HG03103 (cell line): Measurements from ENCODE around the gene APPBP2.
"Not testable (repeated sequence)": the region's sequence is repeated elsewhere in the genome, so short reads cannot be mapped to it uniquely, and the experiment has no call there.

ENCODE experiments used
- ATAC-seq: cut with Tn5 transposase; IDR thresholded peaks from one replicate; pipeline ENCODE4 v1.9.1; 2021; ENCODE audit warnings: low read depth; ENCODE audit not compliant: unreplicated experiment

APPBP2 gene

DNA sequence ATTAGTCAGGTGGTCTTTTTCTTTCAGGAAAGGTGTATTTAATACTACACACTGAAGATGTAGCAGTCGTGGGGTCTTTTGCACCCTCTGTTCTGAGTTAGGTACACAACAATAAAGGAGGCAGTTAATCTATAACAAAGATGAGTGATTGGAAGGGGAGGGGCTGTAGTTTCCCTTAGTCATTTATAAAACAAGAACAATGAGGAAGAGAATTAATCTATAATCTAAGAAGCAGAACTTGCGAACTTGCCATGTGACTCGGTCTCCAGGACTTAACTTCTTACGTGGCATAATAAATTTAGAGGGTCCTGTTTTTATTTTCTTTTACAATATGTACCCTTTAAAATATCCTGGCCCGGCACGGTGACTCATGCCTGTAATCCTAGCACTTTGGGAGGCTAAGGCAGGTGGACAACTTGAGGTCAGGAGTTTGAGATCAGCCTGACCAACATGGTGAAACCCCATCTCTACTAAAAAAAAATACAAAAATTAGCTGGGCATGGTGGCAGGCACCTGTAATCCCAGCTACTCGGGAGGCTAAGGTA lies 8.6 kb upstream of the APPBP2 start:
- no peak for ATAC-seq

- no peak for ATAC-seq
Measured at GRCh38 chr17:60534010-60534555, 8.0 kb upstream of the APPBP2 start.

GRCh38 chr17:60529806-60530205 lies 3.8 kb upstream of the APPBP2 start:
- no peak for ATAC-seq

- no peak for ATAC-seq
Measured at GRCh38 chr17:60528828-60529227, 2.8 kb upstream of the APPBP2 start.

- no peak for ATAC-seq
Measured at GRCh38 chr17:60527701-60528100, 1.7 kb upstream of the APPBP2 start.

DNA sequence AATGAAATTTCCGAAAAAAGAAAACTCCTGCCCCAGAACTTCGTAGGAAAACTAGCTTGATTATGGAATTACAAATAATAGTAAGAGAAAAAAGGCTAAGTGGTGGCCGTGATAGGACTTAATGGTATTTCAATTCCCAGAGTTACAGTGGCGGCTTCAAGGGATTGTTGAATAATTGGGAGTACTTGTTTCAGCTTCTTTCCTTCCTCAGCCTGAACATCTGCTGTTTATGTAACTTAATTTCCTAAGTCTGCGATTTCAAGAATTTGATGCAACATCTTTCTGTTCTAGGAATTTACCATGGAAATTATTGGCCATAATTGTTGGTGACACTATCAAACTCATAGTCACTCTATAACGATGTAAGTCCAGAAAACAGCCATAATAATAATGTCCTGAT lies 684 bp upstream of the APPBP2 start:
- ATAC-seq: no peak

DNA sequence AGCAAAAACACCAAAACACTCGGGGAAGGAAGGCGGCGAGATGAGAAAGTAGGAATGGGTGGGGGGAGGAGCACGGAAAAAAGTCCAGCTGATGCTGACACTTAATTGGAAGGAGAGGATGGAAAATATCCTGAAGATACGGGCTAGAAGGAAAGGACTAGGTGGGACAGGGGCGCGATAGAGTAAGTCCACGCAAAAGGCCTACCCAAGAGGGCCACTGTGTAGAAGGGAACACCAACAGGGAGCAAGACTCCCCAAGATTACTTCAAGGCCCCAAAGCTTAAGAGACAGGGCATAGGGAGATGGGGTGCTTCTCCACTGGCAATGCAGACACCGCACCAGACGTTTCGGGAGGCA lies 736 bp downstream of the APPBP2 start:
- ATAC-seq: peak; percentile 5

DNA sequence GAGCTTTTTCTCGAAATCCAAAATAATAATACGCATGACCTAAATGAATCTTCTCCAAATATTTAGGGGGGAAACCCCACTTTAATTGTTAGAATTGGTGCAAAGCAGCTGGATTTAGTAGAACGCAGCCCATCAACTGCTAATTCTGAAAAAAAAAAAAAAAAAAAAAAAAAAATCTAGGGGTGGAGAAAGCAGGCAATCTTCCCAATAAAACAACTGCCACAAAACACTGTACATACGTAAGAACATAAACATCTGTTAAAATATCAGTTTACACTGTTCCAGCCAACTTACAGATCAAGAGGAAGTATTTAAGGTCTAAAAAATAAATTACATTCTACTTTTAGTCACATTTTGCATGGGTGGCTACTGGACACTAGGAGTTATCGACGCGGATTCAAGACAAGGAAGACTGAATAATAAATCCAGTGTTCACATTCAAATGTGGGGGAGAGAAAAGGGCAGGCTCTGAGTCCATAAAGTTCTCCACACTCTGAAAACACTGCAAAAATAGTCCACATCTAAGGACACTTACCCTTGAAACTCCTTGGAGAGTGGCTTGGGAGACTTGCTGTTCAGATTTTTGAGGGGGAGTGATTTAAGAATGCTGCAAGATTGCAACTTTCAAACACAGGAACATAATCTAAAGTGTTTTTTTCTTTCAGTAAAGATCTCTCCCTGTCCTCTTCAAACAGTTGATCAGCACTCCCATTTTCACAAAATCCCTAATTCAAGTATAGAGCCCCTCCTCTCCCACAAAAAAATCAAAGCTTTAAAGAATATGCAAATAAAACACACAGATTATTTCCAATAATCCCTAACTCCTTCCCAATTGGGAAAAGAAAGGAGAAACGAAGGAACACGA lies 1.3 kb downstream of the APPBP2 start:
- ATAC-seq: no peak

GRCh38 chr17:60523822-60524221 lies 2.2 kb downstream of the APPBP2 start:
- no peak for ATAC-seq

DNA sequence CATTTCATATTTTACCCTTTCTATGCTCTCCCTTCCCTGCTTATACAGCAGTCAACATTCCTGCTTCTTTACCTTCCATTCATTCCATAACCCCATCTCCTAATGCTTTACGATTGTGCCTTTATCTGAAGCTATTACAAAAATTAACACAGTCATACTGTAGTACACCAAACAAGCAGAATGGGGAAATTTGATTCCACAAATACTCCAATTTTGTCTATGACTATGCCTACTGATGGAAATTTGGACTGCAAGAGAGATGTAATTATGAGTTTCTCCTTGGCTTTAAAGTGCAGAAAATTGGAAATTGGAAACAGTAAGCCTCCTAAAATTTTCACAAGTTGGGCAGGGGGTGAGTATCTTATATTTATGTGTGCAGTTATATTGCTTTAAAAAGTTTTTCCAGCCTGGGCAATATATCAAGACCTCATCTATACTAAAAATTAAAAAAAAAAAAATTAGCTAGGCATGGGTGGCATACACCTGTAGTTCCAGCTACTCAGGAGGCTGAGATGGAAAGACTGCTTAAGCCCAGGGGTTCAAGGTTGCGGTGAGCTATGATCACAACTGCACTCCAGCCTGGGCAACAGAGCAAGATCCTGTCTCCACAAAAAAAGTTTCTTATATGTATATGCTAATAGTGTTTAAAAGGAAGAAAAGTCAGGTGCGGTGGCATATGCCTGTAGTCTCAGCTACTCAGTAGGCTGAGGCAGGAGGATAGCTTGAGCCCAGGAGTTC lies 3.0 kb downstream of the APPBP2 start:
- no peak for ATAC-seq

DNA sequence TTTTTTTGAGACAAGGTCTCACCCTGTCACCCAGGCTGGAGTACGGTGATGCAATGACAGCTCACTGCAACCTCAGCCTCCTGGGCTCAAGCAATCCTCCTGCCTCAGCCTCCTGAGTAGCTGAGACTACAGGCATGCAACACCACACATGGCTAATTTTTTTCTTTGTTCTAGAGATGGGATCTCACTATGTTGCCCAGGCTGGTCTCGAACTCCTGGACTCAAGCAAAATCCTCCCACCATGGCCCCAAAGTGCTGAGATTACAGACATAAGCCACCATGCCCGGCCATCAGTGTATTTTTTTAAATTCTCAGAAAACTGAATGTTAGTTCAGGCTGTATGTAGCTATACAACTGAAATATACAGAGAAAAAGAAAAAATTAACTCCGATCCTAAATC lies 6.2 kb downstream of the APPBP2 start:
- no peak for ATAC-seq

- ATAC-seq: not testable (repeated sequence)
Measured at GRCh38 chr17:60515683-60516082, 10.4 kb downstream of the APPBP2 start.

DNA sequence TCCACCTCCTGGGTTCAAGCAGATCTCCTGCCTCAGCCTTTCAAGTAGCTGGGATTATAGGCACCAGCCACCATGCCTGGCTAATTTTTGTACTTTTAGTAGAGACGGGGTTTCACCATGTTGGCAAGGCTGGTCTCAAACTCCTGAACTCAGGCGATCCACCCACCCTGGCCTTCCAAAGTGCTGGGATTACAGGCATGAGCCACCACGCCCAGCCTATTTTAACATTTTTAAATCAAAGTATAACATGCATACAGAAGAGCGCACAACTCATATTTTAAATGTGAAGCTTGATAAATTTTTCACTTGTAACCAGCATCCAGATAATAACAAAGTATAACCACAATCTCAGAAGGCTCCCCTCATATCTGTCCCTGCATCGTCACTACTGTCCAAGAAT lies 10.8 kb downstream of the APPBP2 start:
- not testable (repeated sequence) for ATAC-seq

DNA sequence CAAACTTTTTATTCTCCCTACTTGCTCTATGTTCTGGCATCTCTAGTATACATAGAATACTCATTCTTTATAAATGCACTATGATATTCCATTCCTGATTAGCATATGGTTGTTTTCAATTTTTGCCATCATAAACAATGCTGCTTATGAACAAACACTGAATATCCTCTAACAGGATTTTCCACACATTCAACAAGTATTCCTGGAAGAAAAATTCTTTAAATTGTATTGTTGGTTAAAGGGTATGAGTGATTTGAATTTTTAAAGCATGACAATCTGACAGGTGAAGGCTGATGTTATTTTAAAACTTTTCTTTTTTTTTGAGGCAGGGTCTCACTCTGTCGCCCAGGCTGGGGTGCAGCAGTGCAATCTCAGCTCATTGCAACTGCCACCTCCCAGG lies 11.5 kb downstream of the APPBP2 start:
- no peak for ATAC-seq

GRCh38 chr17:60514053-60514452 lies 12.0 kb downstream of the APPBP2 start:
- no peak for ATAC-seq

- ATAC-seq: no peak
Measured at GRCh38 chr17:60513014-60513413, 13.0 kb downstream of the APPBP2 start.

- no peak for ATAC-seq
Measured at GRCh38 chr17:60510723-60511122, 15.3 kb downstream of the APPBP2 start.

- ATAC-seq: no peak
Measured at GRCh38 chr17:60510031-60510430, 16.0 kb downstream of the APPBP2 start.

DNA sequence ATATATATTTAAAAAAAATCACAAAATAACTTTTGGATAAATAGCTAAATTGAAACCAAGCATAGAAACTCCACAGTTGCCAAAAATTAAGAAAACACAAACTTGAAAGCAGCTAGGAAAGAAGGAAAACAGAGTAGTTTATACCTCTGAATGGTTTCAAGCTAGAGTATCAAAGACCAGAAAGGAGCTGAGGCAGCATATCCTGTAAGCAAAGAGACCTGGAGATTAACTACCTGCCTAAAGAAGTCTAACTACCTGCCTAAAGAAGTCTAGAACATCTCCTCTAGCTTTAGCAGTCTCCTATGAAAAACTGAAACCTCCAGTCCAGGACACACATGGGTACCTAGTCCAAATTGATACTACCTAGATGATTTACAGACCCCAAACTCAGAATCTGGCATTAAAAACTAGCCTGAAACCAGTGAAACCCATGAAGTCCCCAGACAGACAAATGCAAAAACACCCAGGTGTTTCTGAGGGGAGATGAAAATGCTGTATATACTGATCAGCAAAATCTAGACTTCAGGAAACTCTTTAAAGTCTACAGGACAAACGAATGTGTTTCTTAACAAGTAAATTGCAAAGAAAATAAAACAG lies 17.6 kb downstream of the APPBP2 start:
- ATAC-seq: no peak

GRCh38 chr17:60506312-60506711 lies 19.7 kb downstream of the APPBP2 start:
- no peak for ATAC-seq

DNA sequence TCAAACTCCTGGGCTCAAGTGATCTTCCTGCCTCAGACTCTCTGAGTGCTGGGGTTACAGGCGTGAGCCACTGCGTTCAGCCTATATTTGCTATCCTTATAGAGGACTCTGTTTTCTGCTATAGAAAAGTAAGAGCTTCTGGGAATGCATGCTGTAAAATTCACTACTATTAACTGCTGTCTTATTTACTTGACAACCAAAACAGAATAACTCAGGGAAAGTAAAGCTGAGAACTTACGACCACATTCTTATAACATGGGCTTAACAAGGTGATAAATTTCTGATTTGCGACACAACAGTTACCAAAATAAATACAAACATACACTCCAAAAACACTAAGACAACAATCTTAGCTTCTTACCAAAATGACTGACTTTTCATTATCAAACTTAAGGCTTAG lies 23.9 kb downstream of the APPBP2 start:
- no peak for ATAC-seq
